ENCODE measurements around the gene PRDX1.

Gene PRDX1

GRCh38 chr1:45545553-45546310, 24.0 kb upstream of the PRDX1 start:
- no peak for ATAC-seq
- TF ChIP-seq PPARA (CRISPR knock-in tag; IDR thresholded peaks at IDR 0.05; ENCODE audit: borderline replicate concordance) = no peak

GRCh38 chr1:45545019-45545493, 23.4 kb upstream of the PRDX1 start:
- no peak; the same call in 2 of the 3 replicates for ATAC-seq
- TF ChIP-seq ESRRG (CRISPR knock-in tag; IDR thresholded peaks at IDR 0.05) (no peak), OSR1 (CRISPR knock-in tag; IDR thresholded peaks at IDR 0.05) (no peak), ZC3H10 (CRISPR knock-in tag; IDR thresholded peaks at IDR 0.05) (no peak), GLIS3 (CRISPR knock-in tag; IDR thresholded peaks at IDR 0.05) (no peak)
- TF ChIP-seq, protein P1, sequence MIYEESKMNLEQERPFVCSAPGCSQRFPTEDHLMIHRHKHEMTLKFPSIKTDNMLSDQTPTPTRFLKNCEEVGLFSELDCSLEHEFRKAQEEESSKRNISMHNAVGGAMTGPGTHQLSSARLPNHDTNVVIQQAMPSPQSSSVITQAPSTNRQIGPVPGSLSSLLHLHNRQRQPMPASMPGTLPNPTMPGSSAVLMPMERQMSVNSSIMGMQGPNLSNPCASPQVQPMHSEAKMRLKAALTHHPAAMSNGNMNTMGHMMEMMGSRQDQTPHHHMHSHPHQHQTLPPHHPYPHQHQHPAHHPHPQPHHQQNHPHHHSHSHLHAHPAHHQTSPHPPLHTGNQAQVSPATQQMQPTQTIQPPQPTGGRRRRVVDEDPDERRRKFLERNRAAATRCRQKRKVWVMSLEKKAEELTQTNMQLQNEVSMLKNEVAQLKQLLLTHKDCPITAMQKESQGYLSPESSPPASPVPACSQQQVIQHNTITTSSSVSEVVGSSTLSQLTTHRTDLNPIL (CRISPR knock-in tag; IDR thresholded peaks at IDR 0.05; ENCODE audit: low read depth) = no peak
- TF ChIP-seq, protein P2, sequence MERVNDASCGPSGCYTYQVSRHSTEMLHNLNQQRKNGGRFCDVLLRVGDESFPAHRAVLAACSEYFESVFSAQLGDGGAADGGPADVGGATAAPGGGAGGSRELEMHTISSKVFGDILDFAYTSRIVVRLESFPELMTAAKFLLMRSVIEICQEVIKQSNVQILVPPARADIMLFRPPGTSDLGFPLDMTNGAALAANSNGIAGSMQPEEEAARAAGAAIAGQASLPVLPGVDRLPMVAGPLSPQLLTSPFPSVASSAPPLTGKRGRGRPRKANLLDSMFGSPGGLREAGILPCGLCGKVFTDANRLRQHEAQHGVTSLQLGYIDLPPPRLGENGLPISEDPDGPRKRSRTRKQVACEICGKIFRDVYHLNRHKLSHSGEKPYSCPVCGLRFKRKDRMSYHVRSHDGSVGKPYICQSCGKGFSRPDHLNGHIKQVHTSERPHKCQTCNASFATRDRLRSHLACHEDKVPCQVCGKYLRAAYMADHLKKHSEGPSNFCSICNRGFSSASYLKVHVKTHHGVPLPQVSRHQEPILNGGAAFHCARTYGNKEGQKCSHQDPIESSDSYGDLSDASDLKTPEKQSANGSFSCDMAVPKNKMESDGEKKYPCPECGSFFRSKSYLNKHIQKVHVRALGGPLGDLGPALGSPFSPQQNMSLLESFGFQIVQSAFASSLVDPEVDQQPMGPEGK (CRISPR knock-in tag; IDR thresholded peaks at IDR 0.05; ENCODE audit: borderline replicate concordance) = no peak

- no peak for ATAC-seq
- no peak for TF ChIP-seq ZNF8 (CRISPR knock-in tag; IDR thresholded peaks at IDR 0.05)
- no peak for TF ChIP-seq POU6F1 (CRISPR knock-in tag; IDR thresholded peaks at IDR 0.05; ENCODE audit: borderline replicate concordance, low read depth)
- TF ChIP-seq, protein P1 (CRISPR knock-in tag; IDR thresholded peaks at IDR 0.05; ENCODE audit: low read depth) = no peak
- no peak for TF ChIP-seq RARB (CRISPR knock-in tag; IDR thresholded peaks at IDR 0.05)
- no peak for TF ChIP-seq CSRNP3 (CRISPR knock-in tag; IDR thresholded peaks at IDR 0.05)
- no peak for TF ChIP-seq ZC3H10 (CRISPR knock-in tag; IDR thresholded peaks at IDR 0.05)
Observed at GRCh38 chr1:45544530-45544929, 22.8 kb upstream of the PRDX1 start.

- ATAC-seq = no peak
- TF ChIP-seq, protein P1 (CRISPR knock-in tag; IDR thresholded peaks at IDR 0.05; ENCODE audit: low read depth) = no peak
- TF ChIP-seq ISL1 (CRISPR knock-in tag; IDR thresholded peaks at IDR 0.05) = no peak
- no peak for TF ChIP-seq ZC3H10 (CRISPR knock-in tag; IDR thresholded peaks at IDR 0.05)
- no peak for TF ChIP-seq ZNF70 (CRISPR knock-in tag; IDR thresholded peaks at IDR 0.05)
- no peak for TF ChIP-seq ZFP3 (CRISPR knock-in tag; IDR thresholded peaks at IDR 0.05)
- TF ChIP-seq TCF4 (CRISPR knock-in tag; IDR thresholded peaks at IDR 0.05; ENCODE audit: borderline replicate concordance) = no peak
Observed at GRCh38 chr1:45543581-45544417, 22.1 kb upstream of the PRDX1 start.
